A549 (cell line): Measurements from ENCODE around the gene IVD. TPM values are rescaled to one million over a fixed set of nuclear protein-coding genes. Genes with fewer than 3 reads are reported as not detected.

Experiments used
- ATAC-seq, 2 experiments: fragments of 200-7000 bp in 1 of 2; fragments of >200 bp in 1 of 2; cut with Nextera tagmentation in 1 of 2; cut with Tn5 transposase in 1 of 2; 3 replicates each; pipeline versions ENCODE4 v1.8.0 to v1.9.1; 2018 to 2020; ENCODE audit warnings: mild to moderate bottlenecking in 1 of 2, moderate library complexity in 1 of 2
- CTCF ChIA-PET: fragments of 300-600 bp; sonication (Branson Sonifier 250); formaldehyde crosslinking; extraction: SDS; loops from one replicate; lab custom pipeline; 2021; ENCODE audit warnings: antibody characterized with exemption, inconsistent platforms; lab: Yijun Ruan, JAX
- POLR2A ChIA-PET: fragments of 350-600 bp; formaldehyde crosslinking; extraction: SDS; loops from one replicate; lab custom pipeline; 2021; ENCODE audit warnings: antibody characterized with exemption, inconsistent platforms; lab: Yijun Ruan, JAX
- DNase-seq, 2 experiments: peaks; one replicate each; pipeline versions ENCODE4 v3.0.0 to v3.0.0-alpha.2; 2011 to 2016; ENCODE audit warnings: low read depth in 1 of 2, low spot score in 1 of 2
- FAIRE-seq: peaks from 2 replicates; lab custom pipeline; 2011; peaks lifted over from hg19 to GRCh38; lab: Jason Lieb, UNC
- H3K27ac ChIP-seq, 2 experiments: fragments of >200 bp; sonication (Bioruptor Twin); formaldehyde crosslinking; 3 replicates each; pipeline ENCODE4 v1.5.1; 2016 to 2017
- H3K4me1 ChIP-seq: fragments of >200 bp; sonication (Bioruptor Twin); formaldehyde crosslinking; 3 replicates; pipeline ENCODE4 v1.6.1; 2016
- H3K4me2 ChIP-seq: fragments of >200 bp; sonication (Bioruptor Twin); formaldehyde crosslinking; 3 replicates; pipeline ENCODE4 v1.6.1; 2016
- H3K4me3 ChIP-seq: fragments of >200 bp; sonication (Bioruptor Twin); formaldehyde crosslinking; 3 replicates; pipeline ENCODE4 v1.5.1; 2016
- H3K9me3 ChIP-seq: fragments of >200 bp; sonication (Bioruptor Twin); formaldehyde crosslinking; 3 replicates; pipeline ENCODE4 v1.6.1; 2016
- CBX2 ChIP-seq: fragments of 200-600 bp; sonication (generic); IDR thresholded peaks from 2 replicates; pipeline ENCODE4 v1.6.1; 2016; ENCODE audit warnings: low read depth, mild to moderate bottlenecking, borderline replicate concordance
- CEBPB ChIP-seq, 2 experiments: fragments of >200 bp in 1 of 2; sonication (Bioruptor Twin) in 1 of 2; formaldehyde crosslinking in 1 of 2; IDR thresholded peaks; 2 replicates each; pipeline ENCODE4 v1.6.1; 2012 to 2016
- CHD2 ChIP-seq: fragments of 150-350 bp; IDR thresholded peaks from 2 replicates; pipeline ENCODE4 v1.6.1; 2014; ENCODE audit warnings: low read length; ENCODE audit not compliant: partially characterized antibody
- ESRRA ChIP-seq: fragments of 150-350 bp; IDR thresholded peaks from 2 replicates; pipeline ENCODE4 v1.6.1; 2014; ENCODE audit warnings: mild to moderate bottlenecking, low read length, borderline replicate concordance
- HEYL ChIP-seq: fragments of 250-450 bp; sonication (Bioruptor Pico); IDR thresholded peaks from 2 replicates; pipeline ENCODE4 v1.8.0; 2021; ENCODE audit warnings: mild to moderate bottlenecking, moderate library complexity
- JUNB ChIP-seq: fragments of >200 bp; sonication (Bioruptor Twin); formaldehyde crosslinking; IDR thresholded peaks from 2 replicates; pipeline ENCODE4 v1.6.1; 2016
- KDM1A ChIP-seq: fragments of 200-600 bp; sonication (generic); IDR thresholded peaks from 2 replicates; pipeline ENCODE4 v1.6.1; 2016; ENCODE audit warnings: low read depth, mild to moderate bottlenecking
- MAFK ChIP-seq: fragments of 450-650 bp; IDR thresholded peaks from 2 replicates; pipeline ENCODE4 v1.6.1; 2014; ENCODE audit not compliant: partially characterized antibody
- NFE2L2 ChIP-seq: fragments of 150-350 bp; conservative IDR thresholded peaks from 2 replicates; pipeline ENCODE4 v1.6.1; 2014; ENCODE audit warnings: low read length
- POLR2A ChIP-seq: IDR thresholded peaks from 2 replicates; pipeline ENCODE4 v1.6.1; 2012; ENCODE audit warnings: mild to moderate bottlenecking, low read length
- RAD21 ChIP-seq, 2 experiments: fragments of >200 bp in 1 of 2; sonication (Bioruptor Twin) in 1 of 2; formaldehyde crosslinking in 1 of 2; IDR thresholded peaks in 1 of 2; conservative IDR thresholded peaks in 1 of 2; 2 replicates in 1 of 2; 3 replicates in 1 of 2; pipeline ENCODE4 v1.6.1; 2012 to 2018; ENCODE audit warnings: inconsistent platforms in 1 of 2
- RCOR1 ChIP-seq: fragments of 150-350 bp; IDR thresholded peaks from 2 replicates; pipeline ENCODE4 v1.6.1; 2014; ENCODE audit warnings: antibody characterized with exemption, low read length, low read depth
- RNF2 ChIP-seq: fragments of 200-600 bp; sonication (generic); IDR thresholded peaks from 2 replicates; pipeline ENCODE4 v1.6.1; 2016; ENCODE audit warnings: low read depth, mild to moderate bottlenecking, antibody characterized with exemption, moderate library complexity, borderline replicate concordance
- TFCP2L1 ChIP-seq: fragments of 250-450 bp; sonication (Bioruptor Pico); IDR thresholded peaks from 2 replicates; pipeline ENCODE4 v1.5.0; 2021; ENCODE audit warnings: mild to moderate bottlenecking
- TP53 ChIP-seq: fragments of 250-450 bp; sonication (Bioruptor Pico); IDR thresholded peaks from 2 replicates; pipeline ENCODE4 v1.5.0; 2021; ENCODE audit warnings: mild to moderate bottlenecking, moderate library complexity
- ZC3H11A ChIP-seq: fragments of 450-650 bp; IDR thresholded peaks from 2 replicates; pipeline ENCODE4 v1.6.1; 2014; ENCODE audit warnings: antibody characterized with exemption, mild to moderate bottlenecking
- ZNF302 ChIP-seq: fragments of 250-450 bp; sonication (Bioruptor Pico); IDR thresholded peaks from 2 replicates; pipeline ENCODE4 v1.9.0; 2021; ENCODE audit warnings: inconsistent platforms, mild to moderate bottlenecking, moderate library complexity
- ZSCAN20 ChIP-seq: fragments of 250-450 bp; sonication (Bioruptor Pico); IDR thresholded peaks from 2 replicates; pipeline ENCODE4 v1.8.0; 2022; ENCODE audit warnings: mild to moderate bottlenecking, moderate library complexity
- WGBS: methylation state at CpG from one replicate; pipeline ENCODE4 v1.1.6; 2017; ENCODE audit errors: missing lambda C conversion rate; 5-methylcytosine and 5-hydroxymethylcytosine counted together
- polyA plus RNA-seq, 4 experiments: library from polyadenylated mRNA; depleted of rRNA in 3 of 4; stranded (reverse); fragments of >200 nt; fragmentation: RNase III in 1 of 4; extraction: RNeasy Plus Mini Kit Qiagen cat#74134 plus additional on column Dnase treatment in 1 of 4; gene quantifications; 2 replicates in 3 of 4; 3 replicates in 1 of 4; pipeline ENCODE4 v1.2.3, GENCODE V29; 2011 to 2017
- TF ChIP-seq, protein P1 (sequence below): fragments of 150-350 bp; IDR thresholded peaks from 2 replicates; pipeline ENCODE4 v1.6.1; 2014; ENCODE audit warnings: low read depth, mild to moderate bottlenecking, low read length
- TF ChIP-seq, protein P2 (sequence below): fragments of >200 bp; sonication (Bioruptor Twin); formaldehyde crosslinking; IDR thresholded peaks from 3 replicates; pipeline ENCODE4 v1.6.1; 2016
- TF ChIP-seq, protein P3 (sequence below): fragments of 200-600 bp; sonication (generic); IDR thresholded peaks from 2 replicates; pipeline ENCODE4 v1.6.1; 2016; ENCODE audit warnings: antibody characterized with exemption, mild to moderate bottlenecking, moderate library complexity
- TF ChIP-seq, protein P4 (sequence below): fragments of 250-450 bp; sonication (Bioruptor Pico); IDR thresholded peaks from 2 replicates; pipeline ENCODE4 v1.5.0; 2021; ENCODE audit warnings: mild to moderate bottlenecking, moderate library complexity, borderline replicate concordance
- TF ChIP-seq, protein P5 (sequence below): IDR thresholded peaks from 2 replicates; pipeline ENCODE4 v1.6.1; 2012
- TF ChIP-seq, protein P6 (sequence below): fragments of >200 bp; sonication (Bioruptor Twin); formaldehyde crosslinking; IDR thresholded peaks from 2 replicates; pipeline ENCODE4 v1.6.1; 2016

The IVD gene
- polyA plus RNA-seq, 2 of the 4 experiments (the other 2 are of a cell fraction), result 10.2 to 12.4 TPM

DNA sequence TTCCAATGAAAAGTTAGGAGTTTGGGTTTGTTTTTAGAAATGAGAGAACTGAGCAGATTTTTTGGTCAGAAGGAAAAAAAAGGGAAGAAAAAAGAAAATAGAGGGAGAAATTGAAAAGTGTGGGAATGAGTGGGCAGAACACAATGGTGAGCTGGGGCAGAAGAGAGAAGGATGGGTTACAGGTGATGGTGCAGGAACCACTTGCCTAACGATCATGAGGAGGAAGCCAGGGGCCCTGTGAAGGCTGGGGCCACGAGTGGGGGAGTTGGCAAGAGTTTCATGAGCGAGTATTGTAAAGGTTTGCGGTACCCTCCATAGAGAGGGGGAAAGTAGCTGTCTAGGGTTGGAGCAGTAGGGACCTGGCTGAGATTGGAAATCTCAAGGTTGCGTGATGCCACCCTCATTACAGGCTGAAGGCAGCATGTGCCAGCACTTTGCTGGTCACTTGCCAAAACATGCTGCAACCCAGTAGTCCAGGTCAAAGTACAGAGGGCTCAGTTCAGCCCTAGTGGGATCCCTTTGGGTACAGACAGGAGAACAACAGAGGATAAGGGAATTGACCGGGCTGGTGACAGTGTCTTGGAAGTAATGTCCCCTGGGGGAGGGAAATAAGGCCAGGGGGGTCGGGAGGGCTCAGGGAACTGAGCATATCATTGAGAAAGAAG lies 6.6 kb downstream of the IVD start:
- ChIA-PET POLR2A (no interaction called here), CTCF (interaction anchor here (1.6 to 5.2 kb wide), 3 partner anchors 9 to 74 kb away, joined by 5 to 27 read pairs (median 17); no protein-coding TSS in a partner anchor)
- WGBS, result 87% methylated on average over 7 of the region's 7 CpGs
- ATAC-seq (no peak), FAIRE-seq (no peak), DNase-seq (no peak)
- H3K27ac ChIP-seq, result no peak overlapping the region
- TF ChIP-seq NFE2L2, result no peak
- no peak for TF ChIP-seq ZSCAN20 (CRISPR knock-in tag)
- no peak for TF ChIP-seq KDM1A
- no peak for TF ChIP-seq MAFK
- no peak for TF ChIP-seq RNF2
- TF ChIP-seq, protein P1, sequence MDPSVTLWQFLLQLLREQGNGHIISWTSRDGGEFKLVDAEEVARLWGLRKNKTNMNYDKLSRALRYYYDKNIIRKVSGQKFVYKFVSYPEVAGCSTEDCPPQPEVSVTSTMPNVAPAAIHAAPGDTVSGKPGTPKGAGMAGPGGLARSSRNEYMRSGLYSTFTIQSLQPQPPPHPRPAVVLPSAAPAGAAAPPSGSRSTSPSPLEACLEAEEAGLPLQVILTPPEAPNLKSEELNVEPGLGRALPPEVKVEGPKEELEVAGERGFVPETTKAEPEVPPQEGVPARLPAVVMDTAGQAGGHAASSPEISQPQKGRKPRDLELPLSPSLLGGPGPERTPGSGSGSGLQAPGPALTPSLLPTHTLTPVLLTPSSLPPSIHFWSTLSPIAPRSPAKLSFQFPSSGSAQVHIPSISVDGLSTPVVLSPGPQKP, result no peak
- TF ChIP-seq RAD21 (conservative IDR thresholded peaks at IDR 0.05 in 1 of 2, IDR thresholded peaks at IDR 0.05 in 1 of 2), result no peak
- no peak for TF ChIP-seq CEBPB (IDR thresholded peaks at IDR 0.05)
- no peak for TF ChIP-seq HEYL (CRISPR knock-in tag)
- no peak for TF ChIP-seq POLR2A
- no peak for TF ChIP-seq TP53 (CRISPR knock-in tag)
- TF ChIP-seq TFCP2L1 (CRISPR knock-in tag), result no peak
- TF ChIP-seq RCOR1, result no peak
- no peaks in the 10 kb centered on the region for H3K9me3 ChIP-seq
- H3K4me3 ChIP-seq, result no peak overlapping the region
- no peak overlapping the region for H3K4me2 ChIP-seq
- H3K4me1 ChIP-seq, result no peaks in the 10 kb centered on the region

DNA sequence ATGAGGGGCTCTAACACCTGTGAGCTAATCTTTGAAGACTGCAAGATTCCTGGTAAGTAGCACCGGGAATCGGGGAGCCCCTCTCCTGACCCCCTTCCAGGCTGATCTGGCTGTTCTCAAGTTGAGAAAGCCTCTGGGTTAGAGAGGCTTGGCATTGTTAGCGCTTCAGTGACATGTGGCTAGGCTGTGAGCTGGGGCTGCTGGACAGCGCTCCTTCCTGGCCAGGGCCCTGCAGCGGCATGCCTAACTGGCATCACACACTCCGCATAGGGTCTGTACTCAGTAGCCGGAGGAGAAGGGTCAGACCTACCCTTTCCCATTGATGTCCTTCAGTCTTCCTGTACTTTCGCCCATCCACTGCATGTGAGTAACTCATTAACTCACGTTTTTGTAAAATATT lies 7.4 kb downstream of the IVD start:
- Histone ChIP-seq H3K4me3 (no peak overlapping the region), H3K9me3 (no peaks in the 10 kb centered on the region), H3K27ac (no peak overlapping the region), H3K4me2 (no peak overlapping the region), H3K4me1 (no peaks in the 10 kb centered on the region)
- DNase-seq (no peak), ATAC-seq (no peak), FAIRE-seq (no peak)
- WGBS, result 85% methylated on average over 9 of the region's 9 CpGs
- CTCF ChIA-PET, result interaction anchor here (1.6 to 5.2 kb wide), 3 partner anchors 9 to 75 kb away, joined by 5 to 27 read pairs (median 17); no protein-coding TSS in a partner anchor
- POLR2A ChIA-PET, result no interaction called here
- TF ChIP-seq, protein P2, sequence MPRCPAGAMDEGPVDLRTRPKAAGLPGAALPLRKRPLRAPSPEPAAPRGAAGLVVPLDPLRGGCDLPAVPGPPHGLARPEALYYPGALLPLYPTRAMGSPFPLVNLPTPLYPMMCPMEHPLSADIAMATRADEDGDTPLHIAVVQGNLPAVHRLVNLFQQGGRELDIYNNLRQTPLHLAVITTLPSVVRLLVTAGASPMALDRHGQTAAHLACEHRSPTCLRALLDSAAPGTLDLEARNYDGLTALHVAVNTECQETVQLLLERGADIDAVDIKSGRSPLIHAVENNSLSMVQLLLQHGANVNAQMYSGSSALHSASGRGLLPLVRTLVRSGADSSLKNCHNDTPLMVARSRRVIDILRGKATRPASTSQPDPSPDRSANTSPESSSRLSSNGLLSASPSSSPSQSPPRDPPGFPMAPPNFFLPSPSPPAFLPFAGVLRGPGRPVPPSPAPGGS, result no peak
- TF ChIP-seq, protein P3, sequence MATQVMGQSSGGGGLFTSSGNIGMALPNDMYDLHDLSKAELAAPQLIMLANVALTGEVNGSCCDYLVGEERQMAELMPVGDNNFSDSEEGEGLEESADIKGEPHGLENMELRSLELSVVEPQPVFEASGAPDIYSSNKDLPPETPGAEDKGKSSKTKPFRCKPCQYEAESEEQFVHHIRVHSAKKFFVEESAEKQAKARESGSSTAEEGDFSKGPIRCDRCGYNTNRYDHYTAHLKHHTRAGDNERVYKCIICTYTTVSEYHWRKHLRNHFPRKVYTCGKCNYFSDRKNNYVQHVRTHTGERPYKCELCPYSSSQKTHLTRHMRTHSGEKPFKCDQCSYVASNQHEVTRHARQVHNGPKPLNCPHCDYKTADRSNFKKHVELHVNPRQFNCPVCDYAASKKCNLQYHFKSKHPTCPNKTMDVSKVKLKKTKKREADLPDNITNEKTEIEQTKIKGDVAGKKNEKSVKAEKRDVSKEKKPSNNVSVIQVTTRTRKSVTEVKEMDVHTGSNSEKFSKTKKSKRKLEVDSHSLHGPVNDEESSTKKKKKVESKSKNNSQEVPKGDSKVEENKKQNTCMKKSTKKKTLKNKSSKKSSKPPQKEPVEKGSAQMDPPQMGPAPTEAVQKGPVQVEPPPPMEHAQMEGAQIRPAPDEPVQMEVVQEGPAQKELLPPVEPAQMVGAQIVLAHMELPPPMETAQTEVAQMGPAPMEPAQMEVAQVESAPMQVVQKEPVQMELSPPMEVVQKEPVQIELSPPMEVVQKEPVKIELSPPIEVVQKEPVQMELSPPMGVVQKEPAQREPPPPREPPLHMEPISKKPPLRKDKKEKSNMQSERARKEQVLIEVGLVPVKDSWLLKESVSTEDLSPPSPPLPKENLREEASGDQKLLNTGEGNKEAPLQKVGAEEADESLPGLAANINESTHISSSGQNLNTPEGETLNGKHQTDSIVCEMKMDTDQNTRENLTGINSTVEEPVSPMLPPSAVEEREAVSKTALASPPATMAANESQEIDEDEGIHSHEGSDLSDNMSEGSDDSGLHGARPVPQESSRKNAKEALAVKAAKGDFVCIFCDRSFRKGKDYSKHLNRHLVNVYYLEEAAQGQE, result no peak
- no peak for TF ChIP-seq JUNB
- TF ChIP-seq ESRRA, result no peak
- no peak for TF ChIP-seq CHD2
- TF ChIP-seq, protein P4, sequence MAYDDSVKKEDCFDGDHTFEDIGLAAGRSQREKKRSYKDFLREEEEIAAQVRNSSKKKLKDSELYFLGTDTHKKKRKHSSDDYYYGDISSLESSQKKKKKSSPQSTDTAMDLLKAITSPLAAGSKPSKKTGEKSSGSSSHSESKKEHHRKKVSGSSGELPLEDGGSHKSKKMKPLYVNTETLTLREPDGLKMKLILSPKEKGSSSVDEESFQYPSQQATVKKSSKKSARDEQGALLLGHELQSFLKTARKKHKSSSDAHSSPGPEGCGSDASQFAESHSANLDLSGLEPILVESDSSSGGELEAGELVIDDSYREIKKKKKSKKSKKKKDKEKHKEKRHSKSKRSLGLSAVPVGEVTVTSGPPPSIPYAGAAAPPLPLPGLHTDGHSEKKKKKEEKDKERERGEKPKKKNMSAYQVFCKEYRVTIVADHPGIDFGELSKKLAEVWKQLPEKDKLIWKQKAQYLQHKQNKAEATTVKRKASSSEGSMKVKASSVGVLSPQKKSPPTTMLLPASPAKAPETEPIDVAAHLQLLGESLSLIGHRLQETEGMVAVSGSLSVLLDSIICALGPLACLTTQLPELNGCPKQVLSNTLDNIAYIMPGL (CRISPR knock-in tag), result no peak
- TF ChIP-seq, protein P5, sequence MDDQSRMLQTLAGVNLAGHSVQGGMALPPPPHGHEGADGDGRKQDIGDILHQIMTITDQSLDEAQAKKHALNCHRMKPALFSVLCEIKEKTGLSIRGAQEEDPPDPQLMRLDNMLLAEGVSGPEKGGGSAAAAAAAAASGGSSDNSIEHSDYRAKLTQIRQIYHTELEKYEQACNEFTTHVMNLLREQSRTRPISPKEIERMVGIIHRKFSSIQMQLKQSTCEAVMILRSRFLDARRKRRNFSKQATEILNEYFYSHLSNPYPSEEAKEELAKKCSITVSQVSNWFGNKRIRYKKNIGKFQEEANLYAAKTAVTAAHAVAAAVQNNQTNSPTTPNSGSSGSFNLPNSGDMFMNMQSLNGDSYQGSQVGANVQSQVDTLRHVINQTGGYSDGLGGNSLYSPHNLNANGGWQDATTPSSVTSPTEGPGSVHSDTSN, result no peak
- TF ChIP-seq, protein P6, sequence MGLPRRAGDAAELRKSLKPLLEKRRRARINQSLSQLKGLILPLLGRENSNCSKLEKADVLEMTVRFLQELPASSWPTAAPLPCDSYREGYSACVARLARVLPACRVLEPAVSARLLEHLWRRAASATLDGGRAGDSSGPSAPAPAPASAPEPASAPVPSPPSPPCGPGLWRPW, result no peak
- TF ChIP-seq ZNF302 (CRISPR knock-in tag), result no peak
- TF ChIP-seq RNF2, result no peak
- TF ChIP-seq TP53 (CRISPR knock-in tag), result no peak
- no peak for TF ChIP-seq CBX2
- TF ChIP-seq ZSCAN20 (CRISPR knock-in tag), result no peak
- no peak for TF ChIP-seq ZC3H11A
